WERI-Rb-1 (cell line): ENCODE results near the gene OMG.

Source experiments
- DNase-seq: peaks from one replicate; pipeline ENCODE4 v3.0.0-alpha.2; 2020
- H3K27ac ChIP-seq: fragments of 250-450 bp; sonication (Bioruptor Pico); 2 replicates; pipeline ENCODE4 v1.5.1; 2020; ENCODE audit warnings: mild to moderate bottlenecking, moderate library complexity
- H3K27me3 ChIP-seq: fragments of 250-450 bp; sonication (Bioruptor Pico); 2 replicates; pipeline ENCODE4 v1.5.1; 2021; ENCODE audit warnings: mild to moderate bottlenecking, low read depth, moderate library complexity; ENCODE audit not compliant: insufficient read depth, severe bottlenecking
- H3K36me3 ChIP-seq: fragments of 250-450 bp; sonication (Bioruptor Pico); 2 replicates; pipeline ENCODE4 v1.5.1; 2020; ENCODE audit warnings: mild to moderate bottlenecking, moderate library complexity
- H3K4me3 ChIP-seq: 2 replicates; pipeline ENCODE4 v1.5.1; 2011; ENCODE audit warnings: low read depth, mild to moderate bottlenecking, control low read depth, low read length
- H3K9me3 ChIP-seq: fragments of 250-450 bp; sonication (Bioruptor Pico); 2 replicates; pipeline ENCODE4 v1.5.1; 2021; ENCODE audit warnings: mild to moderate bottlenecking, moderate library complexity; ENCODE audit not compliant: severe bottlenecking
- TF ChIP-seq, protein P1 (sequence below): IDR thresholded peaks from 2 replicates; pipeline ENCODE4 v1.5.1; 2011; ENCODE audit warnings: low read depth, mild to moderate bottlenecking, control low read depth, inconsistent platforms, low read length

OMG gene

DNA sequence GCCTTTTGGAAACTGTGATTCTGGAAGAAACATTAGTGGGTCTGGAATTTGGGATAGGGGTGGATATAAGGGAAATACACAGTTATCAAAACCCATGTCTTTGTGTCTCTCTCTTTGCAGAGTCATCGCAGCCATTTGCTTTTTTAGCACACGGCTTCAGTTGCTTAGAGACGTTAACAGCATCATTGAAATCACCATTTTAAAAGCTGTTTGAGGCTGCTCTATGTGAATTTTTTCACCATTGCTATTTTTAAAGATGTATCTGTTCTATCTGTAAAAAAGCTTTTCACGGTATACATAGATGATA is 47.3 kb downstream of the OMG start:
- DNase-seq = no peak
- peaks cover 29% of the 10 kb centered on the region for H3K36me3 ChIP-seq
- no peaks in the 10 kb centered on the region for H3K27me3 ChIP-seq
- no peak overlapping the region for H3K4me3 ChIP-seq
- no peaks in the 10 kb centered on the region for H3K9me3 ChIP-seq
- H3K27ac ChIP-seq = no peak overlapping the region
- TF ChIP-seq, protein P1, sequence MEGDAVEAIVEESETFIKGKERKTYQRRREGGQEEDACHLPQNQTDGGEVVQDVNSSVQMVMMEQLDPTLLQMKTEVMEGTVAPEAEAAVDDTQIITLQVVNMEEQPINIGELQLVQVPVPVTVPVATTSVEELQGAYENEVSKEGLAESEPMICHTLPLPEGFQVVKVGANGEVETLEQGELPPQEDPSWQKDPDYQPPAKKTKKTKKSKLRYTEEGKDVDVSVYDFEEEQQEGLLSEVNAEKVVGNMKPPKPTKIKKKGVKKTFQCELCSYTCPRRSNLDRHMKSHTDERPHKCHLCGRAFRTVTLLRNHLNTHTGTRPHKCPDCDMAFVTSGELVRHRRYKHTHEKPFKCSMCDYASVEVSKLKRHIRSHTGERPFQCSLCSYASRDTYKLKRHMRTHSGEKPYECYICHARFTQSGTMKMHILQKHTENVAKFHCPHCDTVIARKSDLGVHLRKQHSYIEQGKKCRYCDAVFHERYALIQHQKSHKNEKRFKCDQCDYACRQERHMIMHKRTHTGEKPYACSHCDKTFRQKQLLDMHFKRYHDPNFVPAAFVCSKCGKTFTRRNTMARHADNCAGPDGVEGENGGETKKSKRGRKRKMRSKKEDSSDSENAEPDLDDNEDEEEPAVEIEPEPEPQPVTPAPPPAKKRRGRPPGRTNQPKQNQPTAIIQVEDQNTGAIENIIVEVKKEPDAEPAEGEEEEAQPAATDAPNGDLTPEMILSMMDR = no peak

DNA sequence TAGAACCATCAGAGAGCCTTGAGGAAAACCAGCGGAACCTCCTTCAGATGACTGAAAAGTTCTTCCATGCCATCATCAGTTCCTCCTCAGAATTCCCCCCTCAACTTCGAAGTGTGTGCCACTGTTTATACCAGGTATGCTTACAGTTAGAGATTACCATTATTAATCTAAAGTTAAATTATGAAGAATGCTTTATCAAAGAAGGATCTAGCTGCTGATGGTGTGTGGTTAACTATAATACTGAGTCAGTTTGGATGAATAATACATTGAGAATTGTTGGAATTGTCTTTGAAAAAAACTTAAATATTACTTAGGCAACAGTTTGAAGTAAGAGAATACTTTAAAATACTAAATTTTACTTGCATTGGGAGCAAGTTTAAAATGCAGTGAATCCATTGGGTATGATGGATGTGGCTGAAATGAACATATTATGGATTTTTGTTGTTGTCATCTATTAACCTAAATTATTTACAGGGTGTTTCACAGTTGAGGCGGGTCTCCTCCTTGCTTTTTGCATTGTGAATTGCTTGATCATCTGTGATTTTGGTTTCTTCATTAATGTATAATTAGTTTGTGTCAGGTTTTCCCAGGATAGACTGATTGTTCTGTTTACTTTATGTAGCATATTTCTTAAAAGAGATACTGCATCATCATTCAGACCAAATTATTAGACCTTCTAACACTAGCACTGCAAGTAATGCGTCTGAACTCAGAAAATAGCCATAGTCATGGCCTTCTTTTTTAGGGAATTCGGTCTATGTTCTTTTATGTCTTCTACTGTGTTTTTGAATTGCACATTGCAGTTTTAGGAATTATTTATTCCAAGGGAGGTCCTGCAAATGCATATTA is 47.8 kb downstream of the OMG start:
- no peak for DNase-seq
- no peak overlapping the region for H3K27ac ChIP-seq
- H3K36me3 ChIP-seq = peaks cover 29% of the 10 kb centered on the region
- no peaks in the 10 kb centered on the region for H3K9me3 ChIP-seq
- no peaks in the 10 kb centered on the region for H3K27me3 ChIP-seq
- TF ChIP-seq, protein P1 = no peak
- no peak overlapping the region for H3K4me3 ChIP-seq
